ENCODE data around the gene COL25A1.

Gene COL25A1

DNA sequence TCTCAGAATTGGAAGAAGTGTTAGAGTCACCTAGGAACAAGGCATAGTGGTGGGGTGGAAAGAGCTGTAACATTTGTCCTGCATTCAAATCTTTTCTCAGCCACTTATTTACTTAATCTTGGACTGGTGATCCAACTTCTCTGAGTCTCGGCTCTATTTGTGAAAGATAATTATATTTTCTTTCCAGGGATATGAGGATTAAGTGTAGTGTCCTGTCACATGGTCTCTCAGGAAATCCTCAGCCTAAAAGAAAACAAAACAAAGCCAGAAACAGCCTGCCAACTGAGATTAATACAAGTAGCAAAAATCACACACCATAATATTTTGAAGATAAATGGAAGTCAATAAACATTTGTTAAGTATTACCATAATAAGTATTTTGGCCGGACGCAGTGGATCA is 506.3 kb downstream of the COL25A1 start:
- FAIRE-seq: no peak

DNA sequence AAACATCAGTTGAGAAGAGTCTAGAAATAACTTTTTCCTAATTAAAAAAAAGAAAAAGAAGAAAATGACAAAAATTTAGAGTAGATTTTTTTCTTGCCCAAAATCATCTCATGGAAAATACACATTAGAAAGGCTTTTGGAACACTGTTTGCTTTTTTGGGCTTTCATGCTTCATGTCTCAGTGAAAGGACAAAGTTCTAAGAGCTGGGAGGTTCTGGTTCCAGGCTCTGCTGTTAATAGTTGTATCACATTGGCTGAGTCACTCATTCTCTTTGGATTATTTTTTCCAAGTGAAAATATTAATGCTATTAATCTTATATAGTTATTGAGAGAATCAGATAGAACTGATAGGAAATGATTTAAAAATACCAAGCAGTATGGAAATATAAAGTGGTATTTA is 506.7 kb downstream of the COL25A1 start:
- peak; percentile 74 for FAIRE-seq

DNA sequence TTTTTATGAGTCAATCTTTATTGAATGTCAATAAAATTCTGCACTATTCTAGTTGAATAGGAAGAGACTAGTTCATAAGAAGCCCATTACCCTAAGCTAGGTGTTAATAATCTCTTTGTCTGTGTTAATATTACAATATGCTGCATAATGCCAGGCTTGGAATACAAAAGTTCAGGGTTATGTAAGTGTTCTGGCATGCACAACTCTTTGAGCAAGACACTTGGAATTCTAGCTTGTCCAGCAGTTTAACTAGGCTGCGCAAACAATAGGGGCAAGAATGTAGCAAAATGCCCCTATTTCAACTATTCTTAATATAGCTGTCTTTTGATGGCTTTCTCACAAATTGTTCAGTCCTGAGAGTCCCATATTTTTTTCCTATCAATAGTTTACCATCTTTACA is 508.3 kb downstream of the COL25A1 start:
- no peak for FAIRE-seq

DNA sequence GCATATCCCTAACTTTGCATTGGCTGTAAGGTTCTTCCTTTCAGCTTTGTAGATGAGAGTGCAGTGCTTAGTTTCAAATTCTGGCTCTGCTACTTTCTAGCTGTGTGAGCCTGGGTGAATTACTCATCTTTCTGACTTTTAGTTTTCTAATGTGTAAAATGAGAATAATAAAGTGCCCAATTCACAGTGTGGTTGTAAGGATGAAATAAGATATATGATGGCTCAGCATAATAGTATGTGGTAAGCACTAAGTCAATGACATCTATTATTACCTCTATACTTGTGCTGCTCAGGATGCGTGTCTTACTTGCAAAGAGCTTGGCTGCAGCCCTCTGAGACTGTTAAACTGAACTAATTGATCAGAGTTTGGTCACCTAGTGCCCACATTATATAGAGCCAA is 509.0 kb downstream of the COL25A1 start:
- FAIRE-seq: no peak

DNA sequence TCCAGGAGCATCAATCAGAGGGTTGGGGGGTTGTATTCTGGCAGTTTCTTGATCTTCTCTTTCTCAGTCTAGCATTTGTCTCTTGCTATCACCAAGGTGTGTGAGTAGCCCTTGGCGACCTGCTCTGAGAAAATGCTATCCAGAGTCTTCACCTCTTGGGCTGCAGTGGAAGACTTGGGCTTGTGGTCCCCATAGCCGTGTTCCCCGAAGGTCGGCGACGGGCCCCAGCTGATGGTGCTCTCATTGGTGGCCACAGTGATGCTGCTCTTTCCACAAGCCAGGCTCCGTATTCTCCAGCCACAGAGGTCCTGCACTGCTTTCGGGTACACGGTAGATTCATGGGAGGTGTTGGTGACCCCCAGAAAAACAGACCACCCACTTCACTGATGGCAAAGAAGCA is 513.7 kb downstream of the COL25A1 start:
- no peak for FAIRE-seq

DNA sequence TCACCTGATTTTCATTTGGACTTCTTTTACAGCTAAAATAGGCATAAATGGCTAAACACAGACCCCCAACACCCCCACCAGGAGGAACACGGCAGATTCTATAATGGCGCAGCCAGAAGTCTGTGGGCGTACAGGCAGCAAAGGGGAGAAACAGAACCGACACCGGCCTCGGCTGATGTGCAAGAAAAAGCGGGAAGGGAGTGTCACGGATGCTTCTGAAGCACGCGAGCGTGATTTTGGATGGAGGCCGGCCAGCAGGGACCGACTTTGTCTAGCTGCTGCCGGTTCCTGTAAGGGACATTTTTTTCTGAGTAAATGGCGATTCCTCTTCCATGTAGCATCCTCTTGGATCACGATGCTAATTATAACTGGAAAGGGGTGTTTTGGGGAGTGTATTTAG is 514.7 kb downstream of the COL25A1 start:
- FAIRE-seq: no peak

DNA sequence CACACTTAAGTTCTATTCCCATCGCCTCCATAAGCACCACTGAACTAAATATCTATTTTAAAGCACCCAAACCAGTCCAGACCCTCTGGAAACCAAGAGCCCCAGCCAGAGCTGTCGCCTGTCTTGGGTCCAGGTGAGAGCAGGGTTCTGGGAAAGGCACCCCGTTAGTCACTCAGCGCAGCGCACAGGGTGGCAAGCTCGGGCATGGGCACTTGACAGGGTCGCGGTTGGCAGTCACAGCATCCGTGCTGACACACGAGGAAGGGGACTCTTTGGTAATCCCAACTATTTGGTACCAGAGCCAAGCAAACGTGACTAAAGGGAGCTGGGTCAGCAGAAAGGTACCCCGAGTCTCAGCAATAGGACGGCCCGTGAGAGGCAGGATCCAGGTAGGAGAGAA is 515.4 kb downstream of the COL25A1 start:
- no peak for FAIRE-seq

DNA sequence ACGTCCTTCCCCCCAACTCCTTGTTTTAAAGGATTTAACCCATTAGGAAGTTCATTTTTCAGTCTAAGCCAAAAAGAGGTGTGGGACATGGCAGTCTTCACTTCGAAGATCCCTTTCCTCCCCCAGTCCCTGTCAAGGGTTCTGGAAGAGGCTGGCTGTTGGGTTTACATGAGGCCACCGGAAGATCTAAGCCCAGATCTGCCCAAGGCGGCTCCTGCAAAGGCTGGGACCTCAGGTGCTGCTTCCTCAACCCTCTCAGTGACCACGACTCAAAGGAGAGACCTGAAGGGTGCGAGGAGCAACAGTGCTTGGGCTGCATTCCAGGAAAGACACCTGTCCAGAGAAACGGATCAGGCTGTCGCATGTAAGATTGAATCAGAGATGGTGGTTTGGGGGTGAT is 516.1 kb downstream of the COL25A1 start:
- no peak for FAIRE-seq

DNA sequence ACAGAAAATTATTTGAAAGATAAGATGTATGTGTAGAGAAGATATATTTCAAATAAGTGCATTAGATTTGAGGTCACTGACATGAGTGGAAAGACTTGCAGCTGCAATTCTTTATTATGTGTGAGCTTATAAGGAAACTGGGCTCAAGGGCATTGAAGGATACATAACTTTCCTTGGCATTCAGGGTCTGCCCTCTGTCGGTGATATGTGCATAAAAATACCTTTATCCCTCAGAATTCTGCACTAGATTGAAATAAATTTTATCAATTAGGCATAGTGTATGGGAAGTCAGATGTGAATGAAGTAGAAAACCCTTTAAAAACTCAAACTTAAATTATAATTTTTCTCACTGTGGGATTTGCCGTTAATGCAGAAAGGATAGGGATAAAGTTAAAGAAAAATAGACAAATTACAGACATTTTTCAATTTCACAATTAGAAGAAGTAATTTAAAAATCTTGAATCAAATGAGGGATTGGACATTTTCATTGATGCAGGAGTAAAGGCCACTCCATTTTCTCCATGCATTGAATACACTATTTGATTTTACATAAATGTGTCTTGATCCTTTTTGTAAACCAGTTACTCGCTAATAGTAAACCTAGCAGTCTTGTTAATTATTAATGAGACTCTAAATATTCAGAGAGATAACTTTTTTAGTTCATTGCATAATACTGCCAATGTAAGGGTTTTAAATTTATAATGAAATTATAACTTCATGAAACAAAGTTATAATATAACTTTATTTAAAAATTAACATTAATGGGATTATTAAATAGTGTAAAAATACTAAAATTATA is 518.6 kb downstream of the COL25A1 start:
- peak; percentile 23 for FAIRE-seq

DNA sequence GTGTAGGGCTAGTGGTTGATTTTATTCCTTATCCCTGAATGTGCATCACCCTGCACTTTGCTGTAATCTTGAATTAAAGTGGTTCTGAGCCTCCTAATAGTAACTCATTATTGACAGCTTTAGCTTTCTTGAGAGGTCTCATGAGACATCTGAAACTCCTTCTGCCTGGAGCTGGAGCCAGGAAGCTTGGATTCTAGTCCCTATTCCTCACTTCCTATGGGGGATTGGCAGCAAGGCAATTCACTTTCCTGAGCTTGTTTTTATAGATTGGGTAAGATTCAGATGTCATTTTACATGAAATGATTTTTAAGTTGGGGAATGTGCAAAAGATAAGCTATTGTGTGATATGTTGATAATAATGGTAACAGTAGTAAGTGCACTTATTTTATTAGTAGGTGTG is 522.5 kb downstream of the COL25A1 start:
- FAIRE-seq: no peak

DNA sequence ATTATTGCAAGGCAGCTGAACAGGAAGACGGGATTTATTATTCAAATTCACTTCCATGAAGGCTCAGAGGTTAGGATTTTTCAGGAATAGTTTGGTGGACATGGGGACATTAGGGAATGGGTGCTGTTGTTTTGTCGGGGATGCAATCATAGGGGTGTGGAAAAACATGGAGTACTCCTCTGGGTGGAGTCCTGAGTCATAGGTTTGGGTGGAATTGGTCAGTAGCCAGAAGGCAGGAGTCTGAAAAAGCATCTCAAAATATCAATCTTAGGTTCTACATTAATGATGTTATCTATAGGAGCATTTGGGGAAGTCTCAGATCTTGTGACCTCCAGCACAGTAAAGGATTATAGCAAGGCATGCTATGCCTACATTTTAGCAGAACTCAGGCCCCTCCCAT is 525.1 kb downstream of the COL25A1 start:
- FAIRE-seq: no peak

DNA sequence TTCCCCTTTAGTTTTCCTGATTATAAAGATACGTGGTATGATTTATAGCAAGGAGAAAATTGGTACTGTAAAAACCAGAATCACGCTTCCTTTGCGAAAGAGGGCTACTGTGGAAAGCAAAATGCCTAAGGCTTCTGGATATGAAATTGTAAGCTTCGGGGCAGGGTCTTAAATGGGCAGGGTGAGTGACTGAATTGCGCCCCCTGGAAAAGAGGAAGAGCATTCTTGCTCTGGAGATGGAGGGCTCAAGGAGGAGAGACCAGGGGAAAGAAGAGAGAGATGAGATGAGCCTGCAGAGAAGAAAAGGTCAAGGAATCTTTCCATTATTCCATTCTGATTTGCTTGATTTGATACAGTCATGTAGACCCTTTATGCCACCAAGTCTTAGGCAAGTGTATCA is 526.5 kb downstream of the COL25A1 start:
- no peak for FAIRE-seq

DNA sequence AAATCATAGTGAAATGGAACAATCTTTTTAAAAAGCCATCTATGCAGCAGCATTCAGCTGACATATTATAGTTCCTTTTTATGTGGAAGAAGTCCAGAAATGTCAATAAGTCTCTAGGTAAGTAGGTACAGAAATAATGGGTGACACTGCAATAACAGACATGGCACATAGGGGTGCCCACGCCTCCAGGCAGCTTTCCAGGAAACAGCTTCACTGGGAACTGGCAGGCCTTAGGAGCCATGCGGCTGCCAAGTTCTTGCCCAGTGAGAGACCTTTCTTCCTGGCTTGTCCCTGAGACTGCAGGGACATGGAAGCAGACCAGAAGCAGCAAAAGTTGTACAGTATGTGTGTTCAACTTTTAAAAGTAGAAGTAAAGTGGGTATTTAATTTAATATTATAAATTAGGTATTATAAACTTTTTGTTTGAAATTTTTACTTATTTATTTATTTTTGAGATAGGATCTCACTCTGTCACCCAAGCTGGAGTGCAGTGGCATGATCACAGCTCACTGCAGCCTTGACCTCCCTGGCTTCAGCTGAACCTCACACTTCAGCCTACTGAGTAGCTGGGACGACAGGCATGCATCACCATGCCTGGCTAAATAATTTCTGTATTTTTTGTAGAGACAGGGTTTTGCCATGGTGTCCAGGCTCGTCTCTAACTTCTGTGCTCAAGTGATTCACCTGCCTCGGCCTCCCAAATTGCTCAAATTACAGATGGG is 527.5 kb downstream of the COL25A1 start:
- FAIRE-seq: no peak

DNA sequence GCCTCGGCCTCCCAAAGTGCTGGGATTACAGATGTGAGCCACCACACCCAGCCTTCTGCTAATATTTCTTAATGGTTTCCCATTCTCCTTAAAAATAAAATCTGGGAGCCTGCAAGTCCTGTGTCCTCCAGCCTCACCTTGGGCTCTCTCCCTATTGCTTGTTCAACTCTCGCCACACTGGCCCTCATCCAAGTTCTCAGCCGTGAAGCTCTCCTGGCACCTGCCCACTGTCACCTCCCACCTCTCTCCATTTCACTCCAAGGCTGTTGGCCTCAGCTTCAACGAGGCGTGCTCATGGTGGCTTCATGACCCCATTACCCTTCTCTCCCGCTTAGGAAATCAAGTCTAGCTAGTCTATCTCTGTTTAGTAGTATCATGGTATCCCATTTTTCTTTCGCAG is 530.1 kb downstream of the COL25A1 start:
- FAIRE-seq: no peak

DNA sequence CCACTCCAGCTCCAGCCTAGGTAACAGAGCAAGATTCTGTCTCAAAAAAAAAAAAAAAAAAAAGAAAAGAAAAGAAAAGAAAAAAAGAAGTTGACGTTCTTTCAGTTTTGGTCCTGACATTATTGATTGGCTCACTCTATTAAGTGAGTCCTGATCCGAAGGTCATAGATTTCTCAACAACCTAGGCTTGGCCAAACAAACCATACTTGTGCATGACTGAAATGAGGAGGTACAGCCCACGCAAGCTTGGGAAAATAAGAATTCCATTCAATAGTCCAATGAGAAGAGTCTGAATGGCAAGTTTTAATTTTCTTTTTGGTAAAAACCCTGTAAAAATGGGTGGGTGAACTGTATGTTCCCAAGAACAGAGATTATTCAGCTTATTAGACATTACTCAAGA is 536.4 kb downstream of the COL25A1 start:
- FAIRE-seq: no peak

DNA sequence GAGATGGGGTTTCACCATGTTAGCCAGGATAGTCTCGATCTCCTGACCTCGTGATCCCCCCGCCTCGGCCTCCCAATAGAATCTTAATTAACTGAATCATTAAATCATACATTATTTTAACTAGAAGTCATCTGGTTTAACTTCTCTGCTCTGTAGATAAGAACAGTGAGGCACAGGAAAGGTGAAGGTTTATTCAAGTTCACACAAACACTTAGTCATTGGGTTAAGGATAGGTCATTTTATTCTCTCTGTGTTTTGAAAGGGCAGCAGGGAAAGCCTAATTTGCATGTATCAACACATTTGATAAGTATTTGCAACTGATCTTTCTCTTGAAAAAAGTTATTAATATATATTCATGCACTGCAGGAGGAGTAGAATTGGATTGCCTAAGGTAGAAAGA is 538.5 kb downstream of the COL25A1 start:
- no peak for FAIRE-seq

DNA sequence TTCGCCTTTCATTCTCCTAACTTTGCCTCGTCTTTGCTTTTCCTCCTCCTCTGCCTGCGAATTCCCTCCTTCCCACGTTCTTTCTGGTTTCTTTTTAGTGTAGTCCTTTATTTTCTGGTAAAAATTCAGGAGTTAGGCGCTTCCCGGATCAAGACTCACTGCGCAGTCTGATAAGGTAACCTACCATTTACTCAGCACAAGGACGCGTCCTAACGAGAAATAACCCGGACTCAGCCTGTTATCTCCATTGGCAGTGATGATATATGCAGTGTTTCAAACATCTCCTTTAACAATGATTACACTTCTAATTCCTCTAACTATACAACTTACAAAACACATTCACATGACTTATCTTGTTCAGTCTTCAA is 539.2 kb downstream of the COL25A1 start:
- no peak for FAIRE-seq

DNA sequence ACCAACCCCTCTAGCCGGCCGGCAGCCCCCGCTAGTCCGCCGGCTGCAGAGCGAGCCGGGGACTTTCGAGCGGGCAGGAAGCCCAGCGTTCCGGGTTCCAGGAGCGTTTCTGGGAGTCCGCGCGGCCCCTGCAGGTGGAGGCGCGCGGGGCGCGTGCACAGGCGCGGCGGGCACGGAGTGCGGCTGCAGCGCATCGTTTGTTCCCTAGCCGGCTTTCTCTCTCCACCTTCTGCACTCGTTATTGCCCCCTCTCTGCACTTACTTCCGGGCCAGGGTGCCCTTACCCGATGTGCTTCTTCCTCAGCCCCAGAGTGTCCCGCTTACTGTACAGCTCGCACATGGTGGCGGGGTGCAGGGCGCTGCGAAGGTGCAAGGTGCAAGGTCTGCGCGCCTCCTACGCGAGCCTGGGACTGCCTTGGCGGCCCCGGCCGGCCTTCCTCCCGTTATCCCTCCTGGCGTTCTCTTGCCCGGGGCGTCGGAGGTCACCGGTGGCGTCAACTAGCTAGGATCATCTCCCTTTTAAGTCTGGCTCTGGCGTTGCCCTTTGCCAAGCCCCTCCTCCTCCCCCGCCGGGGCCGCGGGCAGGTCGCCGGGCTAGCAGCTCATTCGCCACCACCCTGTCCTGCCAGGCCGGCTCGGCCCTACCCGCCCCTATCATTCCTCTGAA is 539.8 kb downstream of the COL25A1 start, which contains the start of gene ETNPPL:
ETNPPL (minus strand) TSS at position 495 of the 667 bp plus-strand sequence; CDS start at position 340, 155 bp downstream.
- no peak for FAIRE-seq
